Mesendoderm (in vitro differentiated cells): ENCODE data around the gene PPM1M.
"Not testable (repeated sequence)": the region's sequence is repeated elsewhere in the genome, so short reads cannot be mapped to it uniquely, and the experiment has no call there.

Experiments
- DNase-seq: peaks from one replicate; pipeline ENCODE4 v3.0.0; 2013
- H2AK5ac ChIP-seq: 2 replicates; pipeline ENCODE4 v1.6.1; 2013; ENCODE audit warnings: low read length, inconsistent platforms
- H2BK120ac ChIP-seq: 2 replicates; pipeline ENCODE4 v1.6.1; 2013; ENCODE audit warnings: low read depth, mild to moderate bottlenecking, low read length, moderate library complexity, mixed read lengths
- H2BK15ac ChIP-seq: replicated peaks from 2 replicates; pipeline ENCODE4 v1.6.1; 2013; ENCODE audit warnings: low read depth, mild to moderate bottlenecking, moderate library complexity
- H2BK5ac ChIP-seq: 2 replicates; pipeline ENCODE4 v1.6.1; 2013; ENCODE audit warnings: low read length, inconsistent platforms
- H3K18ac ChIP-seq: 2 replicates; pipeline ENCODE4 v1.6.1; 2013; ENCODE audit warnings: mild to moderate bottlenecking, low read length, mixed read lengths
- H3K23ac ChIP-seq: one replicate; pipeline ENCODE4 v1.6.1; 2013; ENCODE audit warnings: low read length
- H3K27ac ChIP-seq: 2 replicates; pipeline ENCODE4 v1.5.1; 2013; ENCODE audit warnings: low read depth, mild to moderate bottlenecking, inconsistent platforms, low read length, moderate library complexity
- H3K27me3 ChIP-seq: 2 replicates; pipeline ENCODE4 v1.6.1; 2013; ENCODE audit warnings: low read length, control low read depth, mild to moderate bottlenecking, inconsistent platforms; ENCODE audit not compliant: insufficient read depth, poor library complexity
- H3K36me3 ChIP-seq: 2 replicates; pipeline ENCODE4 v1.6.1; 2013; ENCODE audit warnings: low read length, inconsistent platforms; ENCODE audit not compliant: control insufficient read depth, insufficient read depth
- H3K4ac ChIP-seq: one replicate; pipeline ENCODE4 v1.6.1; 2013; ENCODE audit warnings: low read depth, mild to moderate bottlenecking, low read length, moderate library complexity
- H3K4me1 ChIP-seq: 2 replicates; pipeline ENCODE4 v1.6.1; 2013; ENCODE audit warnings: low read depth, low read length, inconsistent platforms; ENCODE audit not compliant: control insufficient read depth
- H3K4me2 ChIP-seq: 2 replicates; pipeline ENCODE4 v1.6.1; 2013; ENCODE audit warnings: low read length
- H3K4me3 ChIP-seq: 2 replicates; pipeline ENCODE4 v1.5.1; 2013; ENCODE audit warnings: mild to moderate bottlenecking, low read length
- H3K56ac ChIP-seq: one replicate; pipeline ENCODE4 v1.6.1; 2013; ENCODE audit warnings: low read length
- H3K79me1 ChIP-seq: 2 replicates; pipeline ENCODE4 v1.6.1; 2013; ENCODE audit warnings: low read length, inconsistent platforms
- H3K79me2 ChIP-seq: 2 replicates; pipeline ENCODE4 v1.6.1; 2013; ENCODE audit warnings: mild to moderate bottlenecking, low read length; ENCODE audit not compliant: control insufficient read depth, insufficient read depth
- H3K9ac ChIP-seq: 2 replicates; pipeline ENCODE4 v1.6.1; 2013; ENCODE audit warnings: low read length, inconsistent platforms
- H4K5ac ChIP-seq: one replicate; pipeline ENCODE4 v1.6.1; 2013; ENCODE audit warnings: low read length
- H4K8ac ChIP-seq: one replicate; pipeline ENCODE4 v1.6.1; 2013; ENCODE audit warnings: low read depth, mild to moderate bottlenecking, control low read depth, low read length, moderate library complexity
- WGBS: extraction: QIAGEN DNeasy Blood & Tissue Kit; methylation state at CpG from one replicate; pipeline ENCODE4 v1.1.7; 2013; ENCODE audit warnings: low lambda C conversion rate, missing lambda C conversion rate; ENCODE audit not compliant: insufficient coverage; ENCODE audit errors: extremely low coverage; 5-methylcytosine and 5-hydroxymethylcytosine counted together

Gene PPM1M

DNA sequence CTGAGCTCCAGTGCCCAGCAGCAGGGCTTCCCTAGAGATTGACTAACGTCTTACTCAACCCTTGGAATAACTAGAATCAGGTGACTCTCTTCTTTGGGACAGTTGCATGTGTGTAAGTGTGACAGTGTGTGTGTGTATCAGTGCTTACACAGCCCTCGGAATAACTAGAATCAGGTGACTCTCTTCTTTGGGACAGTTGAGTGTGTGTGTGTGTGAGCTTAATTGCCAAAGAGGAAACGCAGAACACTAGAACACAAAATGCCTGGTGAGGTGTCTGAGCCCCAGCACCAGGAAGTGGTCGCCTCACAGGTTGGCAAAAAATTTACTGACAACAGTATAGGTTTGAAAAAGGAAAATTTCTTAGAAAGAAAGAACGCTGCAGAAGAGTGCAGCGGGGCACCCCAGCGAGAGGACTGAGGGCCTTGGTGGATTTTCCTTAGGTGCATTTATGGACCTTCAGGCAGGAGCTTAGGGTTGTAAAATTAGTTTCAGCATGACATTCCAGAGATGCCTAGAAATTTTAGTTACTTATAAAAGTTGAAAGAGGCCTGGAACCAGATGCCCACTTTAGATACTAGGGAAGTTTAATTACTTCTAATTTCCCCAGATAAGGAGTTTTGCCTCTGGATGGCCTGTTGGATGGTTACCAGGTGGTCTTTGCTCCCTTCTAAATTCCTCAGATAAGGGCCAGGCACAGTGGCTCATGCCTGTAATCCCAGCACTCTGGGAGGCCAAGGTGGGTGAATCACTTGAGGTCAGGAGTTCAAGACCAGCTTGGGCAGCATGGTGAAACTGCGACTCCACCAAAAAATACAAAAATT is 36.6 kb downstream of the PPM1M start:
- whole genome bisulfite sequencing: no CpG with 5 or more reads among the region's 8 CpGs
- DNase-seq: peak; percentile 68
- no peak overlapping the region for H3K27ac ChIP-seq

DNA sequence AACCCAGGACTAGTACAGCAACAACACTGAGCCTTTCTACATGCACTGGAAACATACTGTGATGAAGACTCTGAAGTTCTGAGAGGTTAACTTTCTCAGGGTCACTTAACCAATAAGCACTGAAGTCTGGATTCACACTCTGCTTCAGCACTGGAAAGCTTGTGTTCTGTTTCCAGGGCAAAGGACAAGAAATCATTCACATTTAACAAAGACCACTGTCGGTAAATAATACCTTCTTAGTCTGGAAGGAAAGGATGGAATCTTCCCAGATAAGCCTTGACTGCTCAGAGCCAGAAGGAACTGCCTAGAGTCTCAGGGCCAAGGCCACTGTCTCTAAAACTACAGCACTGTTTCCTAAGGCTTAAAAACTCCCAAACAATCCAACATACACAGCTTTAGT is 37.7 kb downstream of the PPM1M start:
- no peak for DNase-seq
- no peak overlapping the region for H3K4me3 ChIP-seq
- no peak overlapping the region for H3K4me2 ChIP-seq
- H3K79me1 ChIP-seq: peaks cover 2% of the 10 kb centered on the region
- no peak overlapping the region for H2BK5ac ChIP-seq
- H2BK15ac ChIP-seq: no peak overlapping the region
- no peak overlapping the region for H4K5ac ChIP-seq
- H3K56ac ChIP-seq: no peak overlapping the region
- no peak overlapping the region for H3K9ac ChIP-seq
- H3K23ac ChIP-seq: no peak overlapping the region
- no peak overlapping the region for H2AK5ac ChIP-seq
- H3K18ac ChIP-seq: no peak overlapping the region
- H3K79me2 ChIP-seq: no peaks in the 10 kb centered on the region
- no peaks in the 10 kb centered on the region for H3K27me3 ChIP-seq
- no CpG with 5 or more reads among the region's 1 CpG for WGBS
- no peak overlapping the region for H3K27ac ChIP-seq
- peaks cover 4% of the 10 kb centered on the region for H3K4me1 ChIP-seq
- no peak overlapping the region for H2BK120ac ChIP-seq
- H3K4ac ChIP-seq: no peak overlapping the region
- H4K8ac ChIP-seq: no peak overlapping the region
- no peaks in the 10 kb centered on the region for H3K36me3 ChIP-seq

More for the DNA sequence above, 36.6 kb downstream of the PPM1M start:
- Histone ChIP-seq H2BK15ac (no peak overlapping the region), H3K79me1 (peaks cover 3% of the 10 kb centered on the region), H3K4me2 (no peak overlapping the region), H3K4ac (no peak overlapping the region), H2BK120ac (no peak overlapping the region), H3K79me2 (peaks cover 10% of the 10 kb centered on the region), H3K4me1 (peaks cover 4% of the 10 kb centered on the region), H4K8ac (no peak overlapping the region), H3K9ac (no peak overlapping the region), H4K5ac (no peak overlapping the region), H2BK5ac (no peak overlapping the region), H3K23ac (no peak overlapping the region), H3K27me3 (no peaks in the 10 kb centered on the region), H3K4me3 (no peak overlapping the region), H3K56ac (no peak overlapping the region), H2AK5ac (no peak overlapping the region), H3K36me3 (no peaks in the 10 kb centered on the region), H3K18ac (no peak overlapping the region)

DNA sequence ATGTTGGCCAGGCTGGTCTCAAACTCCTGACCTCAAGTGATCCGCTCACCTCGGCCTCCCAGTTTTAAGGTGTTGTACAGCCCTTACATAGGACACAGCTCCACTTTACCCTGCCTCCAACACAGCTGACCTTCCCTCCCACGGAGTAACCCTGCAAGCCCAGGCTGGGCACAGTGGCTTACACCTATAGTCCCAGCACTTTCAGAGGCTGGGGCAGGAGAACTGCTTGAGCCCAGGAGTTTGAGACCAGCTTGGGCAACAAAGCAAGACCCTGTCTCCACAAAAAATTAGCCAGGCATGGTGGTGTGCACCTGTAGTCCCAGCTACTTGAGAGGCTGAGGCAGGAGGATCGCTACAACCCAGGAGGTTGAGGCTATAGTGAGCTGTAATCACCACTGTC is 38.5 kb downstream of the PPM1M start:
- H3K4me2 ChIP-seq, H3K23ac ChIP-seq, H2AK5ac ChIP-seq, H3K56ac ChIP-seq, H4K5ac ChIP-seq, H3K9ac ChIP-seq, H3K36me3 ChIP-seq, H2BK120ac ChIP-seq, H3K27ac ChIP-seq, H3K18ac ChIP-seq, H4K8ac ChIP-seq, H3K27me3 ChIP-seq, H3K4ac ChIP-seq, H3K4me3 ChIP-seq, H3K79me2 ChIP-seq, H3K79me1 ChIP-seq, H3K4me1 ChIP-seq, DNase-seq, H2BK5ac ChIP-seq, H2BK15ac ChIP-seq: not testable (repeated sequence)
- no CpG with 5 or more reads among the region's 4 CpGs for WGBS

DNA sequence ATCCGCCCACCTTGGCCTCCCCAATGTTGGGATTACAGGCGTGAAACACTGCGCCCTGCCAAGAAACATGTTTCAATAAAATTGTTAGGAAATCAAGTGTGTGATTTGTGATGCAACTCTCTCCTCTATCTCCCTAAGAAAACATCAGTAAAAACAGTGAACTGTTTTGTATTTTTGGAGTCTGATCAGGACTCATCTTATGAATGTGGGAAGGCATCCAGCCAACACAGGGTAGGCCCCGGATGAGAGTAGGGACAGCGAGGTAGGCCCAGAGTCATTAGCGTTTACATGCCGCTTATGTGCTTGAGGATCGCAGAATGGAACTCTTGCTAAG is 41.2 kb downstream of the PPM1M start:
- Histone ChIP-seq H3K4me2 (peak overlapping the region; percentile 88), H4K5ac (no peak overlapping the region), H3K79me1 (peaks cover 2% of the 10 kb centered on the region), H3K36me3 (no peaks in the 10 kb centered on the region), H2BK120ac (no peak overlapping the region), H3K18ac (no peak overlapping the region), H3K23ac (peak overlapping the region; percentile 35), H3K4me3 (peak overlapping the region; percentile 65), H3K4me1 (peaks cover 4% of the 10 kb centered on the region), H3K27ac (no peak overlapping the region), H4K8ac (no peak overlapping the region), H3K4ac (no peak overlapping the region), H2BK5ac (no peak overlapping the region), H3K27me3 (no peaks in the 10 kb centered on the region), H3K79me2 (no peaks in the 10 kb centered on the region), H3K9ac (peak overlapping the region; percentile 83), H3K56ac (peak overlapping the region; percentile 94), H2BK15ac (no peak overlapping the region), H2AK5ac (peak overlapping the region; percentile 84)
- no peak for DNase-seq
- WGBS: no CpG with 5 or more reads among the region's 8 CpGs

DNA sequence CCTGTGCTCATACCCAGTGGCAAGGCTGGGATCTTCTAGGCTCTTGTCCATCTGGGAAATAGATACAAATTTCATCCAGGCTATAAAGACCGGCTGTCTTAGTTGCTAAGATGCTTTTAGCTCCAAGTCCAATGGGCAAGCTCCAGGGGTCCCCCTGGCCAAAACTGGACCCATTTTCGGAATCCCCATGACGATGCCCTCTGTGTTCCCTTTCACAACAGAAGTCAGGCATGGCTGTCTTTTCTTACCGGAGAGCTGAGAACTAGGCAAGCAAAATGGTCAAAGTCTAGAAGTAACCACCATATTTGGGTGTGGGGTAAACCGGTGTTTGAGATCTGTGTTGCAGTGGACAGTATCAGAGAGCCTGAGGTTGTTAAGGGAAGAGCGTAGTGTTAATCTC is 43.1 kb downstream of the PPM1M start:
- H3K9ac ChIP-seq: no peak overlapping the region
- H3K18ac ChIP-seq: no peak overlapping the region
- peaks cover 2% of the 10 kb centered on the region for H3K79me1 ChIP-seq
- H2BK15ac ChIP-seq: no peak overlapping the region
- H2AK5ac ChIP-seq: peak overlapping the region; percentile 6
- H2BK5ac ChIP-seq: no peak overlapping the region
- H2BK120ac ChIP-seq: no peak overlapping the region
- DNase-seq: no peak
- H3K4ac ChIP-seq: no peak overlapping the region
- WGBS: no CpG with 5 or more reads among the region's 6 CpGs
- H4K8ac ChIP-seq: no peak overlapping the region
- H3K4me2 ChIP-seq: no peak overlapping the region
- H3K23ac ChIP-seq: no peak overlapping the region
- H3K56ac ChIP-seq: peak overlapping the region; percentile 18
- no peak overlapping the region for H3K27ac ChIP-seq
- no peaks in the 10 kb centered on the region for H3K79me2 ChIP-seq
- H3K4me3 ChIP-seq: no peak overlapping the region
- peaks cover 4% of the 10 kb centered on the region for H3K4me1 ChIP-seq
- no peak overlapping the region for H4K5ac ChIP-seq
- H3K36me3 ChIP-seq: no peaks in the 10 kb centered on the region
- no peaks in the 10 kb centered on the region for H3K27me3 ChIP-seq

DNA sequence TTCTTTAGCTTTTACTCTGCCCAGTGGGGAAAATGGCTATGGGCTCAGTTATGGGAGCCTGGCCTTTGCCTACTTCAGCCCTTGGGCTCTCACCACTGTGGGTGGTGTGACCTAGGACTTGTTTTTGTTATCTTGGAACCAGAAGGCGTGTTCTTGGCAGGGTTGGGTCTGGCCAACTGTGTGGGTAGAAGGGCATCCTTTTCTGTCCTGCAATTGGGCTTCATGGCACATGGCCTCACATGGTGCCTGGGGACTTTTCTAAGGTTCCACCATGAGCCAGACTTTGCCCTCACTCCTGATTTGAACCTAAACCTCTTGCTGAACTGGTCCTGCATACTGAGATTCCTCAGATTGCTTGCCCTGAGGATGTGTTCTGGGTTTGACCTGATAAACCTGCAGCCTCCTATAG is 43.8 kb downstream of the PPM1M start:
- Histone ChIP-seq H4K8ac (no peak overlapping the region), H3K4ac (no peak overlapping the region), H3K36me3 (no peaks in the 10 kb centered on the region), H3K27me3 (no peaks in the 10 kb centered on the region), H3K56ac (no peak overlapping the region), H4K5ac (no peak overlapping the region), H2BK15ac (no peak overlapping the region), H3K4me2 (no peak overlapping the region), H3K23ac (no peak overlapping the region), H3K9ac (no peak overlapping the region), H3K79me2 (no peaks in the 10 kb centered on the region), H2AK5ac (no peak overlapping the region), H3K18ac (no peak overlapping the region), H3K79me1 (peaks cover 2% of the 10 kb centered on the region), H2BK120ac (no peak overlapping the region), H2BK5ac (no peak overlapping the region), H3K4me3 (no peak overlapping the region), H3K4me1 (peaks cover 4% of the 10 kb centered on the region), H3K27ac (no peak overlapping the region)
- WGBS: no CpG with 5 or more reads among the region's 1 CpG
- no peak for DNase-seq
